ENCODE measurements around the gene C22orf39.

Gene C22orf39, protein sequence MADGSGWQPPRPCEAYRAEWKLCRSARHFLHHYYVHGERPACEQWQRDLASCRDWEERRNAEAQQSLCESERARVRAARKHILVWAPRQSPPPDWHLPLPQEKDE

DNA sequence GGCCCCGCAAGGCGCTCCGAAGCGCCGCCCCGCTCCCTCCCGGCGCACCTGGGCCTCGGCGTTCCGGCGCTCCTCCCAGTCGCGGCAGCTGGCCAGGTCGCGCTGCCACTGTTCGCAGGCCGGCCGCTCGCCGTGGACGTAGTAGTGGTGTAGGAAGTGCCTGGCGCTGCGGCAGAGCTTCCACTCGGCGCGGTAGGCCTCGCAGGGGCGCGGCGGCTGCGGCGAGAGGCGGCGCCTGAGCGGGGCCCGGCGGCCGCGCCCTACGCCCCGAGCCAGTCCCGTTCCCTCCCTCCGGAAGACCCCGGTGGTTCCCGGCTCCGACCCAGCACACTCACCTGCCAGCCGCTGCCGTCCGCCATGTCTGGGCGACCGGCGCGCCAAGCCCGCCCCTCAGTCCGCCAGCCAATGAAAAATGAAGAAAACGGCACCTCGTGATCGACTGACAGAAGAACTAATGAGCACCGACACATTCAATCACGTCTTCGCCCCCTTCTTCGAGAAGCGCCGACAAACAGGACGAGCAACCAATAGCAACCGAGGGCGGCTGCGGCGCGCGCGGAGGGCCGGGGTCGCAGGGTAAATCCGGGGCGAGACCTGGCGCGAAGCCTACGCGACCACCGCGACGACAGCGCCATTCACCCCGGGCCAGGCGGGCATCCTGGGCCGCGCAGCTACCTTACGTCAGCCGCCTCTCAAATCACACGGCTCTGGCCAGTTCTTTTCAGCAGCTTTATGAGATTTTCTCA is at the start of gene C22orf39:
C22orf39 (minus strand) TSS at position 382 of the 746 bp plus-strand sequence; CDS start at position 359, 23 bp downstream.
- DNase-seq = peak; percentile 90

DNA sequence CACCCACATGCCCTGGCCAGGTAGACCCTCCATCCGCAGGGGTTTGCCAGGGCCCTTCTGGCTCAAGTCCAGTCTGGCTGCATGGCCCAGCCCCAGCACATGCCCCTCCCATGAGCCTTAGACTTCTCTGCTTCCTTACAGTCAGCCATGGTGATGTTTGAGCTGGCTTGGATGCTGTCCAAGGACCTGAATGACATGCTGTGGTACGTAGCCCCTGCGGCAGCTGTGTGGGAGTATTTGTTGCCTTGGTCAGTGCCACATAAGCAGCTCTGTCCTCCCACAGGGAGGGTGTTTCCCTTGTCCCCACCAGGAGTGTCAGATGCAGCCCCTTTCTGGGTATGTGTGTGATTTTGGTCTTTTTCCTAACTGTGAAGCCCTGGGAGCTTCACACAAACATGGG is 49.7 kb upstream of the C22orf39 start:
- no peak for DNase-seq

GRCh38 chr22:19496324-19496630 is 48.8 kb upstream of the C22orf39 start:
- DNase-seq = no peak

DNA sequence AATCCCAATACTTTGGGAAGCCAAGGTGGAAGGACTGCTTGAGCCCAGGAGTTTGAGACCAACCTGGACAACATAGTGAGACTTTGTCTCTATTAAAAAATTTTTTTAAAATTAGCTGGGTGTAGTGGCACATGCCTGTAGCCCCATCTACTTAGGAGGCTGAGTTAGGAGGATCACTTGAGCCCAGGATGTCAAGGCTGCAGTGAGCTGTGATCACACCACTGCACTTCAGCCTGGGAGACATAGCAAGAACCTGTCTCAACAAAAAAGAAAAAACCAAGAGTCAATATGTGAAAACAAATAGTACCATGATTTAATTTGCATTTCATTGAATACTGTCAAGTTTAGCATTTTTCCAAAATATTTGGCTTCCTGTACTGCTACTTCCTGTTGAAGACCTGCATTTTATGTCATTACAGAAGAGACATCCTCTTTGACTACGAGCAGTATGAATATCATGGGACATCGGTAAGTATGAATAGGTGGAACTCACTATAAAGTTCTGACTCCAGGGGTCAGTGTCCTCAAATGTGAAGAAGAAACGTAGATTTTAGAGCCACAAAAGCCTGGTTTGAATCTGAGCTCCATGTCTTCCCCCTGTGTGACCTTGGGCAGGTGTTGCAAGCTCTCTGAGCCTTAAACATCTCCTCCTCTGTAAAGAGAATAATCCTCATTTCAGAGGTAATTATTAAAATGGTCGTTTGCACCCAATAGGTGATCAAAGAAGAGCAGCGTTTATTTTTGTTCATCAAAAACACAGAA is 48.2 kb upstream of the C22orf39 start:
- DNase-seq = no peak

GRCh38 chr22:19494676-19495173 is 47.2 kb upstream of the C22orf39 start:
- no peak for DNase-seq

DNA sequence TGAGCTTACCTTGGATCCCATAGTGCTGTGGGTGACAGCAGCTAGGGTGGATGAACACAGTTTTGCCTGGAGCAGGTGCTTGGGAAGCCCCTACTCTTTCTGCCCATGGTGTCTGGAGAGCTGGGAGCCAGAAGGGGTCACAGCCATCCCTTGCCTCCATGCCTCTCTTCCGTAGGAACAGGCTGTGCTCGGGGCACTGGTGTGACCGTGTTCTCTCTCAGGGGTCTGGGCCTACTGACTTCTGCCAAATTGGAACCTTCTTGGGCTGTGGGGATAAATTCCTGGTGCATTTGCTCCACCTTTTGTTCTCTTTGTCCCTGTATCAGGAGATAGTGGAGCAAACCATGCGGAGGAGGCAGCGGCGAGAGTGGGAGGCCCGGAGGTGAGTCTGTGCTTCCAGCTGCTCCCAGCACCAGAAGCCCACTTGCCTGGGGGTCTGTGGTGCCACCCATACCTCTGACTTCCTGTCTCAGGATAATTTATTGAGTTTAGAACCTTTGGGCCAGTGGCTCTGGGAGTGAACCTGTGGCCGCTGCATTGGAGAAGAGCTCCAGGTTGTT is 46.6 kb upstream of the C22orf39 start:
- DNase-seq = no peak

DNA sequence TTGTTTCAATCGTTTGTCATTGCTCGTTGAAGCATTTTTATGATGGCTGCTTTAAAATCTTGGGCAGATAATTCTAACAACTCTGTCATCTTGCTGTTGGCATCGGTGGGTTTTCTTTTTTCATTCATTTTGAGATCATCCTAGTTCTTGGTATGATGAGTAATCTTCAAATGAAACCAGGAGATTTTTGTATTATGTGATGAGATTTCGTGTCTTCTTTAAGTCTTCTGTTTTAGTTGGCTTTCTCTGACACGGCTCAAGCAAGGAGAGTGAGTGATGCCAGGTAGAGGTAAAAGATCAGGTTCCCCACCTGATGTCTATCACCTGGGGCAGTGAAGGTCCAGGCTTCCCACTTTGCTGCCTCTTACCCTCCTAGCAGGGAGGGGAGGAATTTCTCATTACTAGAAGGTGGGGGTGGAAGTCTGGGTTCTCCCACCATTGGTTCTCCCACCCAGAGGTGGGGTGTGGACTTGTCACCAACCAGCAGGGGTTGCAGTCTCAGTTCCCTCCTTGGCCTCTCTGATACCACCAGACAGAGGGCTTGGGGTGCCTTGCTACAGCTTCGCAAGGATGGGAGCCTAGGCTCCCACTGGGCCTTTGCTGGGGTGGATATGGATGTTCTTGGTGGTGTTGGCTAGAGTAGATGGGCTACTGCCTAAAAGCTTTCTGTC is 45.1 kb upstream of the C22orf39 start:
- no peak for DNase-seq

- no peak for DNase-seq
Measured at GRCh38 chr22:19490628-19491230, 43.2 kb upstream of the C22orf39 start.

DNA sequence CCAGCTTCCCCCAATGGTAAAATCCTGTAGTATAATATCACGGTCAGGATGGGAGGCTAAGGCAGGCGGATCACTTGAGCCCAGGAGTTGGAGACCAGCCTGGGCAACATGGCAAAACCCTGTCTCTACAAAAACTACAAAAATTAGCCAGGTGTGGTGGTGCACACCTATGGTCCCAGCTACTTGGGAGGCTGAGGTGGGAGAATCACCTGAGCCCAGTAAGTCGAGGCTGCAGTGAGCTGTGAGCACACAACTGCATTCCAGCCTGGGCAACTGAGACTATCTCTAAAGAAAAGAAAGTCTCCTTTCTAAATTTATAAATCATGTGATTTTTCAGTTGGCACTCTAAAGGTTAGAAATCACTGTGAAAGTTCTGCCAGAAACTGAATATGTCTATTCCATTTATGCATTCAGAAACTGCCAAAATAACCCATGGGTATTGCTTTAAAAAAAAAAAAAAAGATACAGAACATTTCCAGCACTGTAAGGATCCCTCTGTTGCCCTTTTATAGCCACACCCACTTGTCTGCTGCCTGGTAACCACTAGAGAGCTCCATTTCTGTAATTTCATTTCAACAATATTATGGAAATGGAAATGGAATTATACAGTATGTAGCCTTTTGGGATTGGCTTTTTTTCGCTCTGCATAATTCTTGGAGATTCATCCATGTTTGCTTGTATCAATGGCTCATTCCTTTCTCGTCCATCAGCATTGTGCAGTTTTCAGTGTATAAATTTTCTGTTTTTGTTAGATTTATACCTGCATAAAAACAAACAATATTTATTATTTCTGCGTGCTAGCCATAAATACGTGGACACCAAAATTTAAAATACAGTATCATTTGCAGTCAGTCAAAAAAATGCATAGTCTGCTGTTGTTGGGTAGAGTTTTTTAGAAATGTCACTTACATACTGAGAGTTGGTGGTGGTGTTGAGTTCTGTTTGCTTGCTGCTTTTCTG is 41.7 kb upstream of the C22orf39 start:
- DNase-seq = no peak

GRCh38 chr22:19488285-19488684 is 40.8 kb upstream of the C22orf39 start:
- no peak for DNase-seq

DNA sequence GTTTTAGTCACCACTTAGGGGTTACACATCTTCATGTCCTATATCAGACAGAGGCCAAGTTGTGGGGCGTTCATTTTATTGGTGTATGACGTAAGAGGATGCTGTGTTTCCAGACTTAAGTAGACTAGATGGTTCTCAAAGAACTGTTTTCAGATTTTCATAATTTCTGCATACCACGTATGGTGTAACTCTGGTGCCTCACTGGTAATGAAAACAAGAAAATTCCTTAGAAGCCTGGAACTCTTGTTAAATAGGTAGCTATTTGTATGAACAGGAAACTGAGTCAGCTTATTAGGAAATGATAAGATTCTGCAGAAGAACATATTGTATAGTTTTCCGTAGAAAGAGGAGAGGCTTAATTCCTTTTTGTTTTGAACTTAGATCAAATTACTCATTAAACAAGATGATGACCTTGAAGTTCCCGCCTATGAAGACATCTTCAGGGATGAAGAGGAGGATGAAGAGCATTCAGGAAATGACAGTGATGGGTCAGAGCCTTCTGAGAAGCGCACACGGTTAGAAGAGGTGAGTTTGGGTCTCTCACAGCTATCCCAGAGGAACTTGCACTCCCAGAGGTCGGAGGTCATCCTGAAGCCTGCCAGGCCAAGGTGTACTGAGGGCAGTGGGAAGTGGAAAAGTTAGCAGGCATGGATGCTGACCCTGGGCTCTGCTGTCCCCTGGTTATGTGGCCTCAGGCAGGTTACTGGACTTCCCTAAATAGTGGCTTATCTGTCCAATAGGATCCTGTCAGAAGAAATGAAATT is 36.2 kb upstream of the C22orf39 start:
- DNase-seq = no peak

GRCh38 chr22:19482297-19482696 is 34.8 kb upstream of the C22orf39 start:
- DNase-seq = no peak

DNA sequence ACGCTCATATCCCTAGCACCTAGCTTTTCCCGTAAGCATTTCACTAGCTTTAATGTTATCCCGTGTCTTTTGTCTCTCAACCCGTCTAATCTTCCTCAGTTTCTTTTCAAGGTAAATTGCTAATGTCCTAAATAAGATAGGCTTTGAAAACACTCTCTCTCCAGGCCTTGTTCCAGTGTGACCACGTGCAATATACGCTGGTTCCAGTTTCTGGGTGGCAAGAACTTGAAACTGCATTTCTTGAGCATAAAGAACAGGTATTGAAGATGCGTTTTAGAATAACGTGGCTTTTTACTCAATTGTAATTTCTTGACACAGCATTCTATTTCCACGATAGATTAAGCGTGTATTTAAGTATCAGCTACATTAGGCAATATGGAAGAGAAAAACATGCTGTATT is 33.3 kb upstream of the C22orf39 start:
- no peak for DNase-seq

GRCh38 chr22:19480173-19480568 is 32.7 kb upstream of the C22orf39 start:
- DNase-seq = no peak

DNA sequence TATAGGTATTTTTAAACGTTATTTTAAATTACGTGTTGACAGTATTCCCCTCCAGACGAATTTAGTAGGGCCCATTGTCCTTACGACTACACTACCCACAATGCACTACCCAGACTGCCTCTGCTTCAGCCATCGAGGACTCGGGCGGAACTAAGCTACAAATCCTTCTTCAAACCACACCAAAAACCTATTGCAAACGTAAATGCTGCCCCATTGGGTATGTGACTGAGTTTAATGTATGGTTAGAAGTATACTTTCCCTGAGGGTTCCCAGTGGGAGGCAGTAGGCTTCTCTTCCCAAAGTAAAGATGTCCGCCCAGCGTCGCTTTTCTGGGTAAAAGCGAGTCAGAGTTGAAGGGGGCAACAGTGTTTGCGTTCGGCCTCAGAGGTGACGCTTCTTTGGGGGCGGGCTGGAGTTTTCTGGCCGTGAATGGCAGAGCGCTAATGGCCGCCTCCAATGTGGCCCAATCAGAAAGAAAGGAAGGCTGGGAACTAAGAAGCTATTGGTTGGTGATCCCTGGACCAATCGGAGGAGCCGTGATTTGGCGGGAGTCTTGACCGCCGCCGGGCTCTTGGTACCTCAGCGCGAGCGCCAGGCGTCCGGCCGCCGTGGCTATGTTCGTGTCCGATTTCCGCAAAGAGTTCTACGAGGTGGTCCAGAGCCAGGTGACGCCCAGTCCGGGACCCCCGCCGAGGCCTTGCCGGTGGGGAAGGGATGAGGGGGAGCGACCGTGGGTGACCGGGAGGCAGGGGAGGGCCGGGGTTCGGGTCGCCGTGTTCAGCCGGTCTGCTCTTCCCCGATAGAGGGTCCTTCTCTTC is 32.1 kb upstream of the C22orf39 start, which contains the start of gene CDC45:
CDC45 (plus strand) TSS at position 566 of the 818 bp plus-strand sequence; CDS start at position 615, 49 bp downstream.
- peak; percentile 99 for DNase-seq

- DNase-seq = peak; percentile 71
Measured at GRCh38 chr22:19478901-19479354, 31.4 kb upstream of the C22orf39 start, which contains the start of gene UFD1. UFD1 (minus strand) TSS chr22:19479193; CDS start chr22:19479085, 108 bp downstream.

DNA sequence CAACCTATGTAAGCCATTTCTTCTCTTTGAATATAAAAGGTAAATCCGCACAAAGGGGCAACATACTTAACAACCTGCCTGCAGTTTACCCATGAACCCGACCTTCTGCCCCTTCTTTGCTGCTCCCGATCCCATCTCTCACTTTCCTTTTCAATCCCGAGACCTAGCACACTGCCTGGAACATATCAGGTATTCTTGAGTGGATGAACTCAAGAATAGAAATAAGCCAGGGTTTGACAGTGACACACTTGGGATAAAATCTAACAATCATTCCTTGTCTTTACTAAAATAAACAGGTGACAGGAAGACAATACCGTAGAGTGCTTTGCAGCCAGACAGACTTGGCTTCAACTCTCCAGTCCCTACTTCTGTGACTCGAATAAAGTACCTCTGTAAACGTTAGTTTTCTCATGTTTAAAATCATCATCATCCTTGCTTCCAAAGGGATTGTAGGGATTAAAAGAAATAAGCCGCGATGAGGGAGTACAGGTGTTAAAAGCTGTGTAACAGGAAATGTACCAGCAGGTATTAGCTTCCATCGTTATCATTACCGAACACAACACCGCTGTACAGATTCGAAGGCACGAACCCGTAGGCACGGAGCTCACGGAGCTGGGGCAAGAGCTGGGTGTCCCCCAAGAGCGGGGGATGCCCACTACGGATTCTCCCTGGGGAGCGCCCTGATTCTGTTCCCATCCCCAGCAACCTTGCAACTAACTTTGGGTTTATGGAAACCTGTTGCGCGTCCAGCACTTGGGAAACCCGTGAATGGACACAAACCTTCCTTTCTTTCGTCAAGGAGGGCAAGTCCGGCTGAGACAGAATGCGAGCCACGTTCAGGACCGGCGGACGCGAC is 30.8 kb upstream of the C22orf39 start:
- no peak for DNase-seq

DNA sequence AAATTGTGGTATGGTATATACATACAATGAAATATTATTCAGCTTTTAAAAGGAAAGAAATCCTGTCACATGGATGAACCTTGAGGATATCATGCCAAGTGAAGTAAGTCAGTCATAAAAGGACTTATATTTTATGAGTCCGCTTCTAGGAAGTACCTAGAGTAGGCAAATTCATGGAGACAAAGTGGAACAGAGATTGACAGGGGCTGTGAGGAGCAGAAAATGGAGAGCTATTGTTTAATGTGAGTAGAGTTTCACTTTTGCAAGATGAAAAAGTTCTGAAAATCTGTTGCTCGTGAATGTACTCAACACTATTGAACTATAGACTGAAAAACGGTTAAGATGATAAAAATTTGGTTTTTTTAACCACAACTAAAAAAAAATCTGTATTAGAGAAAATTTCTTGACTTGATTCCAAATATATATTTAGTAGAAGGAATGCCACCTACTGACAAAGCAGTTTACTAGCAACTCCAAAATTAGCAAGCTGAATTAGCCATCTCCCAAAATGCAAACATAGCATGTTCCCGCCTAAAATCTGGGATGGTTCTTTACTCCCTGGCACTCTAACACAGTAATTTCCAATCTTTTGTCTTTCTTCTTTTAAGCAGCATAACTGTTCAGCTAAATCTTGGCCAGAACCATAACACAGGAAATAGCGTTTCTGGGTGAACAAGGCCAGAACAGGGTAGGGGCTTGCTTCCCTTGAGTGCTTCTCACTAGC is 30.0 kb upstream of the C22orf39 start:
- no peak for DNase-seq
